ENCODE data around the gene TIE1. TPM values are rescaled to one million over a fixed set of nuclear protein-coding genes. Genes with fewer than 3 reads are reported as not detected.

The TIE1 gene
- polyA plus RNA-seq, 3 donors, result 0.16 TPM; not detected in 2

DNA sequence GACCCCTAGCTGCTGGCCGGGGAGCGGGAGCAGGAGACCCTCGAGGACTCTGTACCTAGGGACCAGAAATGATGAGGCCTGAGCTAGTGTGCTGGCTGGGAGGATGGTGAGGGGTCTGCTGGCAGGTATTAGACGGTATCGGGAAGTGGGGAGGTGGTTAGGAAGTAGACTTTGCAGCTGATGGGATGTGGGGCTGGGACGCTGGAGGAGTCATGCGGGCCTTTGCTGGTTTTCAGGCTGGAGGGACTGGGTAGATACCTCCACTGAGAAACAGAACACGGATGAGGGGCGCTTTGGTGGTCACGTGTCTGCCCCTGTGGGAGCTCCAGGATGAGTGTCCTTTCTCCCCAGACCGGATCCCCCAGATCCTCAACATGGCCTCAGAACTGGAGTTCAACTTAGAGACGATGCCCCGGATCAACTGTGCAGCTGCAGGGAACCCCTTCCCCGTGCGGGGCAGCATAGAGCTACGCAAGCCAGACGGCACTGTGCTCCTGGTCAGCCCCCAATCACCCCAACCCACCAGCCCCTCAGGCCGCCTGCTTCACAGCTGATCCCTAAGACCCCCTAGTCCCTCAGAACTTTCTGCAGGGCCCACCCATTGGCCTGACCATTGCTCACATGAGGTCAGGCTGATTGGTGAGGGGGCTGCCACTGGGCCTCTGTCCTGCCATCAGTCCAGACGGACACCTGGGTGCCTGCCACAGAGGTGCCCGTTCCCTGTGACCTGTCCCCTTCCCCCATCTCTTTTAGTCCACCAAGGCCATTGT is 8.0 kb downstream of the TIE1 start:
- Histone ChIP-seq H3K9ac (ENCODE audit: insufficient read depth, low read length, poor library complexity, severe bottlenecking) (no peak overlapping the region), H3K79me2 (ENCODE audit: insufficient read depth, low read length) (no peaks in the 10 kb centered on the region), H2AFZ (ENCODE audit: insufficient read depth, low read depth, low read length, poor library complexity, severe bottlenecking) (no peak overlapping the region), H3K27me3 (ENCODE audit: control insufficient read depth in 2 of 2, insufficient read depth in 2 of 2, low read length in 2 of 2) (no peaks in the 10 kb centered on the region), H3K9me3 (replicated peaks in 1 of 2; ENCODE audit: control insufficient read depth in 1 of 2, insufficient read depth in 1 of 2, low read length in 2 of 2) (no peaks in the 10 kb centered on the region), H4K20me1 (ENCODE audit: insufficient read depth, low read length) (no peaks in the 10 kb centered on the region), H3K4me1 (ENCODE audit: control insufficient read depth in 1 of 2, insufficient read depth in 2 of 2, low read length in 2 of 2) (no peaks in the 10 kb centered on the region), H3K27ac (ENCODE audit: low read depth in 1 of 2, low read length in 2 of 2) (no peak overlapping the region), H3K4me2 (replicated peaks; ENCODE audit: extremely low read depth, low read length, poor library complexity, severe bottlenecking) (no peak overlapping the region), H3K36me3 (replicated peaks in 1 of 2; ENCODE audit: control insufficient read depth in 1 of 2, insufficient read depth in 2 of 2, low read length in 2 of 2) (no peaks in the 10 kb centered on the region), H3K4me3 (replicated peaks in 1 of 3; ENCODE audit: low read depth in 2 of 3, low read length in 3 of 3) (no peak overlapping the region)
- Mint-ChIP-seq H3K4me1 (peaks cover 3% of the 10 kb centered on the region), H3K27ac (peak overlapping the region in 1 of 7 donors; percentile 23), H3K36me3 (no peaks in the 10 kb centered on the region), H3K4me3 (no peak overlapping the region), H3K27me3 (ENCODE audit: low read depth in 3 of 3) (peaks cover 0 to 3% (median 2%) of the 10 kb centered on the region in 3 donors), H3K9me3 (peaks cover 0 to 2% (median 0%) of the 10 kb centered on the region in 7 donors)
- WGBS (ENCODE audit: insufficient coverage), result 96% methylated on average over 18 of the region's 20 CpGs
- intact Hi-C loops (cut with micrococcal nuclease), result no loop called here
- no peak for TF ChIP-seq CTCF (IDR thresholded peaks at IDR 0.05)
- DNase-seq, result no peak

DNA sequence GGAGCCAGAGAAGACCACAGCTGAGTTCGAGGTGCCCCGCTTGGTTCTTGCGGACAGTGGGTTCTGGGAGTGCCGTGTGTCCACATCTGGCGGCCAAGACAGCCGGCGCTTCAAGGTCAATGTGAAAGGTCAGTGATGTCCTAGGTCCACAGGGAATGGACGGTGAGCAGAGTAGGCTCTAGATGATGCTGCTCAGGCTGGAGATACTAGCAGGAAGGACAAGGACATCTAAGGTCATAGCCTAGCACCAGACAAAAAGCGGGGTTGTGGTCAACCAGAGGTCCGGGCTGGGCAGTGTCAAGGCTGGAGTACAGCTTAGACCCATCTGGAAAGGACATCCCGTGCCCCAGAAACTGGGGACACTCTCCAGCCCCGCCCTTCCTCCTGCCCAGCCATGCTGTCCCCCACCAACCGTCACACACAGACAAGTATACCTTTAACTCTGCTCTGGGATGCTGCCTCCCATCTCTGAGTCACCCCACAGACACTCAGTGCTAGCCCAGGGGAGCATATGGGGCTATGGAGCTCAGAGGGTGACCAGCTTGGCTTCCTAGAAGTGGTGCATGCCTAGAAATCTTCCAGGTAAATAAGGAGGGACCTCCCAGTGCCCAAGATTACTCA is 8.7 kb downstream of the TIE1 start:
- no peak for TF ChIP-seq CTCF (IDR thresholded peaks at IDR 0.05)
- H3K36me3 Mint-ChIP-seq, result no peaks in the 10 kb centered on the region
- 97% methylated on average over 12 of the region's 13 CpGs for WGBS (ENCODE audit: insufficient coverage)

More for the DNA sequence above, 8.7 kb downstream of the TIE1 start:
- H4K20me1 ChIP-seq (ENCODE audit: insufficient read depth, low read length), result no peaks in the 10 kb centered on the region
- H3K27me3 ChIP-seq (ENCODE audit: control insufficient read depth in 2 of 2, insufficient read depth in 2 of 2, low read length in 2 of 2), result no peaks in the 10 kb centered on the region
- intact Hi-C loops (cut with micrococcal nuclease), result no loop called here
- H3K36me3 ChIP-seq (replicated peaks in 1 of 2; ENCODE audit: control insufficient read depth in 1 of 2, insufficient read depth in 2 of 2, low read length in 2 of 2), result no peaks in the 10 kb centered on the region
- no peak overlapping the region for H3K4me2 ChIP-seq (replicated peaks; ENCODE audit: extremely low read depth, low read length, poor library complexity, severe bottlenecking)
- Mint-ChIP-seq H3K4me3 (no peak overlapping the region), H3K27ac (no peak overlapping the region), H3K27me3 (ENCODE audit: low read depth in 3 of 3) (peaks cover 0 to 3% (median 2%) of the 10 kb centered on the region in 3 donors), H3K9me3 (peaks cover 0 to 2% (median 0%) of the 10 kb centered on the region in 7 donors), H3K4me1 (no peaks in the 10 kb centered on the region)
- H3K27ac ChIP-seq (ENCODE audit: low read depth in 1 of 2, low read length in 2 of 2), result no peak overlapping the region
- H3K4me1 ChIP-seq (ENCODE audit: control insufficient read depth in 1 of 2, insufficient read depth in 2 of 2, low read length in 2 of 2), result no peaks in the 10 kb centered on the region
- H3K9ac ChIP-seq (ENCODE audit: insufficient read depth, low read length, poor library complexity, severe bottlenecking), result no peak overlapping the region
- DNase-seq, result no peak
- no peaks in the 10 kb centered on the region for H3K79me2 ChIP-seq (ENCODE audit: insufficient read depth, low read length)
- H3K9me3 ChIP-seq (replicated peaks in 1 of 2; ENCODE audit: control insufficient read depth in 1 of 2, insufficient read depth in 1 of 2, low read length in 2 of 2), result no peaks in the 10 kb centered on the region
- H2AFZ ChIP-seq (ENCODE audit: insufficient read depth, low read depth, low read length, poor library complexity, severe bottlenecking), result no peak overlapping the region
- no peak overlapping the region for H3K4me3 ChIP-seq (replicated peaks in 1 of 3; ENCODE audit: low read depth in 2 of 3, low read length in 3 of 3)

Data from CD14-positive monocyte (primary cell).